Measurements from ENCODE around the gene PEDS1. TPM values are rescaled to one million over a fixed set of nuclear protein-coding genes. Genes with fewer than 3 reads are reported as not detected.
A peak's percentile ranks its signal among the peaks of the same experiment; 100 is the strongest.

Gene PEDS1
- total and polyA plus RNA-seq, 10 of the 15 experiments (the other 5 are each of a cell fraction or from before 2014, with no cell fraction given) = 1.7 to 25.6 (median 16.8) TPM

GRCh38 chr20:50112512-50113419 is 40.8 kb downstream of the PEDS1 start, which contains the start of gene UBE2V1:
Gene UBE2V1, minus strand, starts transcription at chr20:50113150. Its CDS starts 22 bp downstream, at chr20:50113128.
- BruUV-seq (replicated peaks) = no TSS peak
- DNase-seq (ENCODE audit: low read depth, low spot score) = peak; percentile 53
- H3K27me3 ChIP-seq (replicated peaks in 1 of 2; ENCODE audit: control insufficient read depth in 2 of 2, insufficient read depth in 2 of 2, low read length in 1 of 2) = no peaks in the 10 kb centered on the region
- CTCF ChIA-PET = interaction anchor here (0.7 to 3.3 kb wide), 15 partner anchors 8 to 474 kb away, joined by 3 to 13 read pairs (median 3); no protein-coding TSS in a partner anchor
- peak within 1 kb of the TSS; percentile 87 for H3K27ac ChIP-seq (ENCODE audit: control insufficient read depth, insufficient read depth)
- peak within 1 kb of the TSS; percentile 93 for H3K4me3 ChIP-seq
- no peaks in the 10 kb centered on the region for H3K9me3 ChIP-seq (replicated peaks; ENCODE audit: control insufficient read depth, insufficient read depth, low read length)
- POLR2A ChIA-PET = interaction anchor here (0.5 to 2.0 kb wide), 3 partner anchors 40 to 170 kb away, joined by 7 to 10 read pairs (median 7); partner anchors contain the start of gene PEDS1
- peaks cover 46% of the 10 kb centered on the region for H3K4me1 ChIP-seq (ENCODE audit: control insufficient read depth, insufficient read depth, low read length)
- peak within 1 kb of the TSS; percentile 98 for H3K4me2 ChIP-seq (ENCODE audit: control insufficient read depth, insufficient read depth)
- H2AFZ ChIP-seq (ENCODE audit: control insufficient read depth, low read depth, low read length) = peak within 1 kb of the TSS; percentile 91
- H3K36me3 ChIP-seq (ENCODE audit: control insufficient read depth in 2 of 2, insufficient read depth in 2 of 2, low read length in 1 of 2) = 0 out of 4 replicates have a peak, but pooled peaks cover 0 to 3% of the 10 kb centered on the region in 2 experiments
- H3K79me2 ChIP-seq (ENCODE audit: control insufficient read depth, insufficient read depth, low read length) = peaks cover 70% of the 10 kb centered on the region
- intact Hi-C loops (cut with micrococcal nuclease; ENCODE audit: unreplicated experiment) (loop anchor here (5.0 kb wide), 1 partner anchor 40 kb away; the partner anchor contains the start of gene PEDS1), in situ Hi-C loops (cut with MboI) (no loop called here)
- SMC1A ChIA-PET (ENCODE audit: uncharacterized antibody, unreplicated experiment) = interaction anchor here (0.8 to 3.3 kb wide), 8 partner anchors 8 to 57 kb away, joined by 3 to 13 read pairs (median 3); partner anchors contain the start of gene PEDS1
- H3K9ac ChIP-seq (ENCODE audit: control insufficient read depth, insufficient read depth, low read length) = peak within 1 kb of the TSS; percentile 94
- 2% methylated on average over 45 of the region's 70 CpGs for WGBS (ENCODE audit: insufficient coverage, insufficient replicate concordance, low lambda C conversion rate, missing lambda C conversion rate)
- H4K20me1 ChIP-seq (ENCODE audit: control insufficient read depth, insufficient read depth) = peaks cover 11% of the 10 kb centered on the region
- no peak for FAIRE-seq
- peak; percentile 82 for ATAC-seq
- RAD21 ChIA-PET (ENCODE audit: unreplicated experiment) = interaction anchor here (1.3 to 1.6 kb wide), 4 partner anchors 8 to 41 kb away, joined by 3 to 5 read pairs (median 4); no protein-coding TSS in a partner anchor
- TF ChIP-seq ETV6 (conservative IDR thresholded peaks at IDR 0.05 in 1 of 2, IDR thresholded peaks at IDR 0.05 in 1 of 2; ENCODE audit: borderline replicate concordance in 1 of 2, low read depth in 1 of 2) (no peak), ZZZ3 (IDR thresholded peaks at IDR 0.05; ENCODE audit: control insufficient read depth, insufficient read length, low read depth) (no peak), BRCA1 (IDR thresholded peaks at IDR 0.05; ENCODE audit: low read depth, low read length) (no peak), ZBED1 (IDR thresholded peaks at IDR 0.05; ENCODE audit: borderline replicate concordance) (no peak), TBL1XR1 (IDR thresholded peaks at IDR 0.05; ENCODE audit: low read depth, low read length) (no peak), MEF2B (IDR thresholded peaks at IDR 0.05; ENCODE audit: partially characterized antibody, poor library complexity, severe bottlenecking) (peak; percentile 59), SUPT20H (IDR thresholded peaks at IDR 0.05; ENCODE audit: borderline replicate concordance, control insufficient read depth, low read depth, low read length) (no peak), RAD51 (IDR thresholded peaks at IDR 0.05) (no peak), CUX1 (IDR thresholded peaks at IDR 0.05; ENCODE audit: insufficient replicate concordance, low read depth, low read length) (no peak), HDAC6 (IDR thresholded peaks at IDR 0.05; ENCODE audit: unreplicated experiment) (peak; percentile 27), RAD21 (IDR thresholded peaks at IDR 0.05; ENCODE audit: insufficient read depth, low read depth, low read length) (no peak), KLF5 (IDR thresholded peaks at IDR 0.05; ENCODE audit: partially characterized antibody) (no peak), GATAD2B (conservative IDR thresholded peaks at IDR 0.05; ENCODE audit: low read depth) (peak; percentile 93; the same call in 1 of the 2 replicates)

Measured in GM12878 (cell line).